DND-41 (cell line): Measurements from ENCODE around the gene WTAP.
"Not testable (repeated sequence)": the region's sequence is repeated elsewhere in the genome, so short reads cannot be mapped to it uniquely, and the experiment has no call there.

Experiments
- ATAC-seq: fragments of 200-7000 bp; cut with Tn5 transposase; 3 replicates; pipeline ENCODE4 v1.9.1; 2021; ENCODE audit warnings: low read depth; ENCODE audit not compliant: insufficient read depth
- DNase-seq: peaks from one replicate; pipeline ENCODE4 v3.0.0-alpha.2; 2020
- H2AFZ ChIP-seq: 2 replicates; pipeline ENCODE4 v1.6.0; 2012; ENCODE audit warnings: low read depth, low read length
- H3K27ac ChIP-seq: 2 replicates; pipeline ENCODE4 v1.5.1; 2012; ENCODE audit warnings: low read length, inconsistent platforms
- H3K27me3 ChIP-seq: fragments of 200-600 bp; sonication (generic); 2 replicates; pipeline ENCODE4 v1.6.0; 2012; ENCODE audit warnings: low read length, mild to moderate bottlenecking, inconsistent platforms; ENCODE audit not compliant: insufficient read depth, poor library complexity
- H3K36me3 ChIP-seq: 2 replicates; pipeline ENCODE4 v1.5.1; 2012; ENCODE audit warnings: low read length, inconsistent platforms; ENCODE audit not compliant: insufficient read depth
- H3K4me1 ChIP-seq: 2 replicates; pipeline ENCODE4 v1.5.1; 2012; ENCODE audit warnings: mild to moderate bottlenecking, low read length; ENCODE audit not compliant: insufficient read depth
- H3K4me2 ChIP-seq: 2 replicates; pipeline ENCODE4 v1.6.0; 2012; ENCODE audit warnings: mild to moderate bottlenecking, moderate library complexity, low read length, inconsistent platforms; ENCODE audit not compliant: insufficient read depth
- H3K4me3 ChIP-seq, 2 experiments: fragments of 200-600 bp in 1 of 2; shearing (Covaris generic) in 1 of 2; 2 replicates each; pipeline ENCODE4 v1.5.1; 2012 to 2016; ENCODE audit warnings: inconsistent platforms in 2 of 2, low read length in 2 of 2, mild to moderate bottlenecking in 2 of 2, low read depth in 1 of 2, moderate library complexity in 1 of 2
- H3K79me2 ChIP-seq: 2 replicates; pipeline ENCODE4 v1.6.0; 2012; ENCODE audit warnings: low read length, inconsistent platforms; ENCODE audit not compliant: insufficient read depth
- H3K9ac ChIP-seq: 2 replicates; pipeline ENCODE4 v1.6.0; 2012; ENCODE audit warnings: low read depth, mild to moderate bottlenecking, inconsistent platforms, low read length, moderate library complexity
- H3K9me3 ChIP-seq: 2 replicates; pipeline ENCODE4 v1.5.1; 2012; ENCODE audit warnings: low read length, moderate library complexity, mild to moderate bottlenecking, inconsistent platforms; ENCODE audit not compliant: insufficient read depth, severe bottlenecking
- H4K20me1 ChIP-seq: 2 replicates; pipeline ENCODE4 v1.6.0; 2012; ENCODE audit warnings: low read length; ENCODE audit not compliant: insufficient read depth
- EZH2 ChIP-seq: IDR thresholded peaks from 3 replicates; pipeline ENCODE4 v1.6.1; 2012; ENCODE audit warnings: borderline replicate concordance, low read depth, mild to moderate bottlenecking, moderate library complexity, low read length, inconsistent platforms; ENCODE audit not compliant: severe bottlenecking
- TF ChIP-seq, protein P1 (sequence below): IDR thresholded peaks from 2 replicates; pipeline ENCODE4 v1.5.1; 2012; ENCODE audit warnings: borderline replicate concordance, low read length, moderate library complexity, mild to moderate bottlenecking; ENCODE audit not compliant: poor library complexity, severe bottlenecking; ENCODE audit errors: extremely low read depth

The WTAP gene

DNA sequence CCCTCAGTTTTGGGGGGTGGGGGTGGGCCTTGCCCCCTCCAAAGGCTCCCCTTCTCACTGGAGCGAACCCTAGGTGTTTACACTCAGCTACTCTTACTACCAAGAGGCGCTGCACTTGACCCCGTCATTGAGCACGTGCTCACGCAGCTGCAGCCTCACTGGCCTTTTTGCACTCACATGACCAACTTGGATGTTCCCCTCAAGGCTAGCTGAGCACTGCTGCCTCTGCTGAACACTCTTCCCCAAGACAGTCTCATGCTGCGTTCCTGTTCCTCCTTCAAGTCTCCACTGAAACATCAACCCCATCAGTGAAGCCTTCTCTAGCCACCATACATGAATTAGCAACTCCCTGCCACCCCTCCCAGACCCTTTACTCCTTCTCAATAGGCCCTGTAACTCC lies 38.3 kb upstream of the WTAP start:
- Histone ChIP-seq H3K79me2 (peaks cover 56% of the 10 kb centered on the region), H3K4me1 (peaks cover 24% of the 10 kb centered on the region)

DNA sequence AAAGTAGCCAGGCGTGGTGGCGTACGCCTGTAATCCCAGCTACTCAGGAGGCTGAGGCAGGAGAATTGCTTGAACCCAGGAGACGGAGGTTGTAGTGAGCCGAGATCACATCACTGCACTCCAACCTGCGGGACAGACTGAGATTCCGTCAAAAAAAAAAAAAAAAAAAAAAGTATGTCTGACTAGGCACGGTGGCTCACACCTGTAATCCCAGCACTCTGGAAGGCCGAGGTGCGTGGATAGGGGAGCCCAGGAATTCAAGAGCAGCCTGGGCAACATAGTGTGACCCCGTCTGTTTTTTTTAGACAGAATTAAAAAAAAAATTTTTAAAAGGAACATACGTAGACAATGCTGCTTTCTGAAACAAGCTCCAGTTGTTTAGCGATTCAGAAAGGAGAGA lies 37.2 kb upstream of the WTAP start:
- peaks cover 16% of the 10 kb centered on the region for H4K20me1 ChIP-seq
- not testable (repeated sequence) for H3K27me3 ChIP-seq, DNase-seq, H3K4me3 ChIP-seq, H3K9me3 ChIP-seq, H3K27ac ChIP-seq, H2AFZ ChIP-seq, H3K9ac ChIP-seq, ATAC-seq, H3K4me2 ChIP-seq
- H3K36me3 ChIP-seq: peaks cover 44% of the 10 kb centered on the region
- H3K79me2 ChIP-seq: peaks cover 56% of the 10 kb centered on the region
- H3K4me1 ChIP-seq: peaks cover 30% of the 10 kb centered on the region

More for the DNA sequence above, 38.3 kb upstream of the WTAP start:
- TF ChIP-seq EZH2: no peak
- TF ChIP-seq, protein P1, sequence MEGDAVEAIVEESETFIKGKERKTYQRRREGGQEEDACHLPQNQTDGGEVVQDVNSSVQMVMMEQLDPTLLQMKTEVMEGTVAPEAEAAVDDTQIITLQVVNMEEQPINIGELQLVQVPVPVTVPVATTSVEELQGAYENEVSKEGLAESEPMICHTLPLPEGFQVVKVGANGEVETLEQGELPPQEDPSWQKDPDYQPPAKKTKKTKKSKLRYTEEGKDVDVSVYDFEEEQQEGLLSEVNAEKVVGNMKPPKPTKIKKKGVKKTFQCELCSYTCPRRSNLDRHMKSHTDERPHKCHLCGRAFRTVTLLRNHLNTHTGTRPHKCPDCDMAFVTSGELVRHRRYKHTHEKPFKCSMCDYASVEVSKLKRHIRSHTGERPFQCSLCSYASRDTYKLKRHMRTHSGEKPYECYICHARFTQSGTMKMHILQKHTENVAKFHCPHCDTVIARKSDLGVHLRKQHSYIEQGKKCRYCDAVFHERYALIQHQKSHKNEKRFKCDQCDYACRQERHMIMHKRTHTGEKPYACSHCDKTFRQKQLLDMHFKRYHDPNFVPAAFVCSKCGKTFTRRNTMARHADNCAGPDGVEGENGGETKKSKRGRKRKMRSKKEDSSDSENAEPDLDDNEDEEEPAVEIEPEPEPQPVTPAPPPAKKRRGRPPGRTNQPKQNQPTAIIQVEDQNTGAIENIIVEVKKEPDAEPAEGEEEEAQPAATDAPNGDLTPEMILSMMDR: no peak
- Histone ChIP-seq H3K4me3 (no peak overlapping the region), H3K4me2 (peak overlapping the region; percentile 17; the same call in 1 of the 2 replicates), H3K9me3 (no peaks in the 10 kb centered on the region), H3K27ac (no peak overlapping the region), H3K9ac (no peak overlapping the region), H3K27me3 (no peaks in the 10 kb centered on the region), H4K20me1 (peaks cover 16% of the 10 kb centered on the region), H2AFZ (no peak overlapping the region), H3K36me3 (peaks cover 54% of the 10 kb centered on the region)
- ATAC-seq (no peak), DNase-seq (no peak)

DNA sequence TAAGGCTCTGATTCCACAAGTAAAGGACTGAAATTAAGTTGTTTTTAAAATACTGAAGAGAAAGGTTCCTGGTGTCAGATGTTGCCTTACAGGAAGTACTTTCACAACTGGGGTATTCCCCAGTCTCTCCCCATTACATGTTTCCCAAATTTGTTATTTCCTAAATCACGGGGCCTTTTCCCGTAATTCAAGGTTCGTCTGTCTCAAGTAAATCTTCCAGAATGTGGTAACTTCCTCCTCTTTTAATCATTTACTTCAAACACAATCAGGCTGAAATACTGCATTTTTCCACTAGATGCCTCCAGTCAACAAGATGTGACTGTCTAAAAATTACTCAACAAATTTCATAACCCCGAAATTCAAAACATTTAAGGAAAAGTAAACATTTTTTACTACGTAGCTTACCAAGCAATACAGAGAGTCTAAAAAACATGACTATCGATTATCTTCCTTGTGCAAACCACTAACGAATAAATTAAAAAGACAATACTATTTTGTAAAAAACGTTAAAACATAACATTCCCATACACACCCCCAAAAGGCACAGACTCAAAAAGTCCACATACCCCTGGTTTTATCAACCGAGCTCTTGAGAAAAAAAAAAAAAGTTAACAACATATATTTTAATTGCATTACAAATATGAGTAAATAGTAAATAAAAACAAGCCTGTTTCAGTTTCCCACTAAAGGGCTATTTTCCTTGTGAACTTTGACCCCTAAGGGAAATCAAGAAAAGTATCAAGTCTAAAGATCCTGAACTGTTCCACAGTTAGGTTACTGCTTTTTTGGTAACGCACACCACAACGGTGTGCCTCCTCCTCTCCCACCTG lies 36.0 kb upstream of the WTAP start:
- no peaks in the 10 kb centered on the region for H3K9me3 ChIP-seq
- peaks cover 30% of the 10 kb centered on the region for H3K4me1 ChIP-seq
- peak overlapping the region; percentile 89 for H3K4me2 ChIP-seq
- H3K79me2 ChIP-seq: peaks cover 56% of the 10 kb centered on the region
- H3K9ac ChIP-seq: peak overlapping the region; percentile 85
- ATAC-seq: no peak
- H3K27ac ChIP-seq: peak overlapping the region; percentile 95
- peak overlapping the region; percentile 76 to 81; a peak in 3 of 4 replicates for H3K4me3 ChIP-seq
- H4K20me1 ChIP-seq: peaks cover 16% of the 10 kb centered on the region
- peaks cover 37% of the 10 kb centered on the region for H3K36me3 ChIP-seq
- no peaks in the 10 kb centered on the region for H3K27me3 ChIP-seq
- no peak for TF ChIP-seq EZH2
- TF ChIP-seq, protein P1: peak; percentile 94
- DNase-seq: peak; percentile 22
- peak overlapping the region; percentile 46; the same call in 1 of the 2 replicates for H2AFZ ChIP-seq

DNA sequence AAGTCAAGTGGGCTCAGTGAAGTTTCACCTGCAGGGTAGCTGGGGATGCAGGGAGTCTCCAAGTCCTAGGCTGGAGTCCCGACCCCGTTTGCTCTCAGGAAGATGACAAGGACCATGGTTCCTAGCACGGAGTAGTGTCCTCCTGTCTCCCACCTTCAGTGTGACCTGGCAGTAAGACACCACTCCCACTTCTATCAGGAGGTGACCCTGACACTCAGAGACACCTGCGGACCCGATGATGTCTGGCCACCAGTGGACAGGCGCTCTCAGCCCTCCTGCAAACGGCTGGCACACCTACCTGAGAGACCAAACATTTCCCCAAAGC lies 35.4 kb upstream of the WTAP start:
- Histone ChIP-seq H3K79me2 (peaks cover 51% of the 10 kb centered on the region), H3K4me1 (peaks cover 30% of the 10 kb centered on the region), H3K9me3 (no peaks in the 10 kb centered on the region), H3K27ac (peak overlapping the region; percentile 95), H3K4me3 (peak overlapping the region; percentile 76 to 81), H3K4me2 (peak overlapping the region; percentile 89), H2AFZ (no peak overlapping the region), H4K20me1 (peaks cover 16% of the 10 kb centered on the region), H3K36me3 (peaks cover 32% of the 10 kb centered on the region), H3K27me3 (no peaks in the 10 kb centered on the region), H3K9ac (peak overlapping the region; percentile 85)
- ATAC-seq: no peak
- TF ChIP-seq, protein P1: no peak
- TF ChIP-seq EZH2: no peak
- DNase-seq: no peak
